Hepatocyte (in vitro differentiated cells): ENCODE results near the gene GLIS2.

Experiments used
- EZH2 ChIP-seq: fragments of 200-600 bp; sonication (generic); IDR thresholded peaks from 2 replicates; pipeline ENCODE4 v1.6.1; 2016; ENCODE audit warnings: antibody characterized with exemption, mild to moderate bottlenecking, borderline replicate concordance
- EZH2phosphoT487 ChIP-seq: fragments of 200-600 bp; sonication (generic); IDR thresholded peaks from one replicate; pipeline ENCODE4 v1.6.1; 2018; ENCODE audit warnings: antibody characterized with exemption, mild to moderate bottlenecking, low read depth, moderate library complexity; ENCODE audit not compliant: unreplicated experiment, severe bottlenecking
- TF ChIP-seq, protein P1 (sequence below): fragments of 200-600 bp; sonication (generic); IDR thresholded peaks from 2 replicates; pipeline ENCODE4 v1.5.1; 2016; ENCODE audit warnings: antibody characterized with exemption, mild to moderate bottlenecking; ENCODE audit not compliant: poor library complexity

DNA sequence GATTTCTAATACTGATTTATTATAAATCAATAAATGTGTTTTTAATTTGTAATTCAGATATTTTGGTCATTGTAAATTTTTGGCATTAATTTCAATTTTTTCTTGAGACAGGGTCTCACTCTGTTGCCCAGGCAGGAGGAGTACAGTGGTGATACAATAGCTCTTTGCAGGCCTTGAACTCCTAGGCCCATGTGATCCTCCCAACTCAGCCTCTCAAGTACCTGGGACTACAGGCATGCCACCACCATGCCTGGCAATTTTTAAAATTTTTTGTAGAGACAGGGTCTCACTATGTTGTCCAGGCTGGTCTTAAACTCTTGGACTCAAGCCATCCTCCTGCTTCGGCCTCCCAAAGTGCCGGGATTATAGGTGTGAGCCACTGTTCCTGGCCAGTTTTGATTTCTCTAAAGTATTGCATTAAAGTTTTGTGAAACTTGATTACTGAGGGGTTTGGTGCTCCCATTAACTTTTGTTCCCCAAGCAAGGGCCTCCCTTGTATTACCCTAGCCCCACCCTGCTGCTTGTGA, 37.8 kb upstream of the GLIS2 start:
- TF ChIP-seq, protein P1, sequence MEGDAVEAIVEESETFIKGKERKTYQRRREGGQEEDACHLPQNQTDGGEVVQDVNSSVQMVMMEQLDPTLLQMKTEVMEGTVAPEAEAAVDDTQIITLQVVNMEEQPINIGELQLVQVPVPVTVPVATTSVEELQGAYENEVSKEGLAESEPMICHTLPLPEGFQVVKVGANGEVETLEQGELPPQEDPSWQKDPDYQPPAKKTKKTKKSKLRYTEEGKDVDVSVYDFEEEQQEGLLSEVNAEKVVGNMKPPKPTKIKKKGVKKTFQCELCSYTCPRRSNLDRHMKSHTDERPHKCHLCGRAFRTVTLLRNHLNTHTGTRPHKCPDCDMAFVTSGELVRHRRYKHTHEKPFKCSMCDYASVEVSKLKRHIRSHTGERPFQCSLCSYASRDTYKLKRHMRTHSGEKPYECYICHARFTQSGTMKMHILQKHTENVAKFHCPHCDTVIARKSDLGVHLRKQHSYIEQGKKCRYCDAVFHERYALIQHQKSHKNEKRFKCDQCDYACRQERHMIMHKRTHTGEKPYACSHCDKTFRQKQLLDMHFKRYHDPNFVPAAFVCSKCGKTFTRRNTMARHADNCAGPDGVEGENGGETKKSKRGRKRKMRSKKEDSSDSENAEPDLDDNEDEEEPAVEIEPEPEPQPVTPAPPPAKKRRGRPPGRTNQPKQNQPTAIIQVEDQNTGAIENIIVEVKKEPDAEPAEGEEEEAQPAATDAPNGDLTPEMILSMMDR, result no peak
- no peak for TF ChIP-seq EZH2
- TF ChIP-seq EZH2phosphoT487, result no peak
